ENCODE measurements around the gene PADI1. TPM values are rescaled to one million over a fixed set of nuclear protein-coding genes. Genes with fewer than 3 reads are reported as not detected.

The PADI1 gene
- total RNA-seq, 1 experiment from 2014 or later: not detected

DNA sequence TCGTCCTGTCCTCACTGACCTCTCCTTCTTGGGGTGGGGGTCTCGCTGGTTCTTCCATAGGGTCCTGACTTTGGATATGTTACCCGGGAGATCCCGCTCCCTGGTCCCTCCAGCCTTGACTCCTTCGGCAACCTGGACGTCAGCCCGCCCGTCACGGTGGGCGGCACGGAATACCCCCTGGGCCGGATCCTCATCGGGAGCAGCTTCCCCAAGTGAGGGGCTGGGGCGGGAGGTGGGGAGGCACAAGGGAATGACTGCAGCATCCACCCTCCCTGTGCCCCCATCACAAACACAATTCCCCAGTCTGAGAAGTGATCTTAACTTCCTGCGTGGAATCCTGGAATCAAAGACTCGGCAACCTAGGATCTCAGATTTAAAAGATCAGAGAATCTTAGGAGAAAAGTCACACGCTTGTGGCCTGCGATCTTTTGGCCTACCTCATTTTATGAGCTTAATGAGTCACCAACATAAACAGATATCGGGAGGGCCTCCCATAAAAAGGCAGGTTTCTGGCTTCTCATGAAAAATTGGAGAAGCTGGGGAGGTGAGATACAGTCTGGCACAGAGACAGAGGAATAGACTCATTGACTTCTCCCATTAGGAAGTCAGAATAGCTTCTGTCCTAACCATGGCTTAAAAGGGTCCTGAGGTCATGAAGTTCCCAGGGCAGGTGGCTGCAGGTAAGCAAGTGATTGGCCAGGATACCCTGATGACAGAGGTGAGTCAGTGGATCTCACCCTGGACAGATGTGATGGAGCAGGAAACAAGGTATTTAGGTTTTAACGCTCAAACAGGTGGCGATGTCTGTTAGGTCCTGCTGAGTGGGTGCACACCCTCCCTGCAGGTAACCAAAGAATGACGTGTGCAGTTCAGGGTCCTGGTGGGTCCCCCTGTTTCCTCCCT lies 28.1 kb downstream of the PADI1 start:
- intact Hi-C loops (cut with micrococcal nuclease; ENCODE audit: unreplicated experiment): no loop called here

DNA sequence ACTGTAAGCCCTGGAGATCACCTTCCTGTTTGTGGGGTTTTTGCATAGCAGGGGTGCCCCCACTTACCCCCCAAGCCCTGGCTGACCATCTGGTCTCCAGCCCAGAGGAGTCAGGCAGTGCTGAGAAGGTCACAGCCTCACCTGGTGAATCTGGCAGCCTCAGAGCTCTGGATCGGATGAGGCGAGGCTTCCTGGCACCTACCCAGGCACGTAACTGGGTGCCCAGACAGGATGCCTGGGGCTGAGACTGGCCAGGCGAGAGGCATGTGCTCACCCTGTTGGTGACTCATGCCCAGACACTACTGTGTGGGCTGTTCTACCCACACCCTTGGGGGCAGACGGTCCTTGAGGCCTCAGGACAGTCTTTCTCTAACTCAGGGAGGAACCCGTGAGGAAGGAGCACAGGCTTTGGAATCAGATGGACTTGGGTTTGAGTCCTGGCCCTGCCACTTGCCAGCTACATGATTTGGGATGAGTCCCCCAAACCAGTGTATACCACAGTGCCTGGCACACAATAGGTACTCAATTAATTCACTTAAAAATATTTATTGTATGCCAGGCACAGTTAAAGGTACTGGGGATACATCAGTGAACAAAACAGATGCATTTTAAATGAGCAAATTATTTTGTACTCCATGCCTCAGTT lies 28.9 kb downstream of the PADI1 start:
- ChIA-PET POLR2A (interaction anchor here (0.5 kb wide), 1 partner anchor 182 kb away, joined by 3 read pairs; no protein-coding TSS in a partner anchor), CTCF (no interaction called here)
- H3K9me3 ChIP-seq: no peaks in the 10 kb centered on the region
- Mint-ChIP-seq H3K36me3 (ENCODE audit: insufficient read depth, unreplicated experiment) (no peaks in the 10 kb centered on the region), H3K27me3 (ENCODE audit: insufficient read depth, unreplicated experiment) (no peaks in the 10 kb centered on the region), H3K27ac (ENCODE audit: unreplicated experiment) (no peak overlapping the region), H3K9me3 (ENCODE audit: unreplicated experiment) (no peaks in the 10 kb centered on the region), H3K4me1 (ENCODE audit: low read depth, unreplicated experiment) (no peaks in the 10 kb centered on the region), H3K4me3 (ENCODE audit: unreplicated experiment) (no peak overlapping the region)
- H3K4me3 ChIP-seq (ENCODE audit: low read depth, low read length): no peak overlapping the region
- H3K36me3 ChIP-seq (ENCODE audit: control insufficient read depth, insufficient read depth, low read length): no peaks in the 10 kb centered on the region
- DNase-seq: no peak
- intact Hi-C loops (cut with micrococcal nuclease; ENCODE audit: unreplicated experiment): no loop called here
- H3K27me3 ChIP-seq (replicated peaks; ENCODE audit: control insufficient read depth, insufficient read depth, low read length): no peaks in the 10 kb centered on the region
- H3K4me1 ChIP-seq: peaks cover 22% of the 10 kb centered on the region
- TF ChIP-seq, protein P1, sequence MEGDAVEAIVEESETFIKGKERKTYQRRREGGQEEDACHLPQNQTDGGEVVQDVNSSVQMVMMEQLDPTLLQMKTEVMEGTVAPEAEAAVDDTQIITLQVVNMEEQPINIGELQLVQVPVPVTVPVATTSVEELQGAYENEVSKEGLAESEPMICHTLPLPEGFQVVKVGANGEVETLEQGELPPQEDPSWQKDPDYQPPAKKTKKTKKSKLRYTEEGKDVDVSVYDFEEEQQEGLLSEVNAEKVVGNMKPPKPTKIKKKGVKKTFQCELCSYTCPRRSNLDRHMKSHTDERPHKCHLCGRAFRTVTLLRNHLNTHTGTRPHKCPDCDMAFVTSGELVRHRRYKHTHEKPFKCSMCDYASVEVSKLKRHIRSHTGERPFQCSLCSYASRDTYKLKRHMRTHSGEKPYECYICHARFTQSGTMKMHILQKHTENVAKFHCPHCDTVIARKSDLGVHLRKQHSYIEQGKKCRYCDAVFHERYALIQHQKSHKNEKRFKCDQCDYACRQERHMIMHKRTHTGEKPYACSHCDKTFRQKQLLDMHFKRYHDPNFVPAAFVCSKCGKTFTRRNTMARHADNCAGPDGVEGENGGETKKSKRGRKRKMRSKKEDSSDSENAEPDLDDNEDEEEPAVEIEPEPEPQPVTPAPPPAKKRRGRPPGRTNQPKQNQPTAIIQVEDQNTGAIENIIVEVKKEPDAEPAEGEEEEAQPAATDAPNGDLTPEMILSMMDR (IDR thresholded peaks at IDR 0.05; ENCODE audit: insufficient read depth in 1 of 2, low read depth in 1 of 2, low read length in 1 of 2, severe bottlenecking in 1 of 2, unreplicated experiment in 1 of 2): no peak
- no TSS peak for BruUV-seq (replicated peaks)

More for the DNA sequence above, 28.1 kb downstream of the PADI1 start:
- H3K4me3 ChIP-seq (ENCODE audit: low read depth, low read length): no peak overlapping the region
- H3K27me3 Mint-ChIP-seq (ENCODE audit: insufficient read depth, unreplicated experiment): no peaks in the 10 kb centered on the region
- H3K4me1 Mint-ChIP-seq (ENCODE audit: low read depth, unreplicated experiment): no peaks in the 10 kb centered on the region
- H3K9me3 ChIP-seq: no peaks in the 10 kb centered on the region
- peak in 1 of 2 experiments; percentile 5 for DNase-seq
- H3K27ac Mint-ChIP-seq (ENCODE audit: unreplicated experiment): no peak overlapping the region
- H3K4me1 ChIP-seq: peaks cover 22% of the 10 kb centered on the region
- H3K4me3 Mint-ChIP-seq (ENCODE audit: unreplicated experiment): no peak overlapping the region
- no peaks in the 10 kb centered on the region for H3K36me3 ChIP-seq (ENCODE audit: control insufficient read depth, insufficient read depth, low read length)
- H3K36me3 Mint-ChIP-seq (ENCODE audit: insufficient read depth, unreplicated experiment): no peaks in the 10 kb centered on the region
- TF ChIP-seq, protein P1 (IDR thresholded peaks at IDR 0.05; ENCODE audit: insufficient read depth in 1 of 2, low read depth in 1 of 2, low read length in 1 of 2, severe bottlenecking in 1 of 2, unreplicated experiment in 1 of 2): no peak
- H3K27me3 ChIP-seq (replicated peaks; ENCODE audit: control insufficient read depth, insufficient read depth, low read length): no peaks in the 10 kb centered on the region
- no peaks in the 10 kb centered on the region for H3K9me3 Mint-ChIP-seq (ENCODE audit: unreplicated experiment)
- POLR2A ChIA-PET: no interaction called here
- CTCF ChIA-PET: no interaction called here
- BruUV-seq (replicated peaks): no TSS peak

DNA sequence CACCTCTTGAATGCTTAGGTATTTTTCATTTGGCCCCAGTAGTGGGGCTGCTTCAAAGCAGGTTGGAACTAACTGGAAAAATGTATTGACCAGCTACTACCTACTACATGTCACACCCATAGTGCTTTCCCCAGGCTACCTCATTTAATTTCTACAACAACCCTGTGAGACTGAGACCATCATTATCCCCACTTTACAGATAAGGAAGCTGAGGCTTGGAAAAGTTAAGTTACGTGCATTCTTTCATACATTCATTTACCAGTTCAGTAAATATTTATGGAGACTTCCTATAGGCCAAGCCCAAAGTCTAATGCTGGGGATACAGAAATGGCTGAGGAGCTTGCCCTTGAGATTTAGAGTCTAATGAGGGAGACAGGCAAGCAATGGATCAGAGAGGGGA lies 29.5 kb downstream of the PADI1 start:
- Mint-ChIP-seq H3K4me1 (ENCODE audit: low read depth, unreplicated experiment) (no peaks in the 10 kb centered on the region), H3K4me3 (ENCODE audit: unreplicated experiment) (no peak overlapping the region), H3K9me3 (ENCODE audit: unreplicated experiment) (no peaks in the 10 kb centered on the region), H3K27ac (ENCODE audit: unreplicated experiment) (no peak overlapping the region), H3K36me3 (ENCODE audit: insufficient read depth, unreplicated experiment) (no peaks in the 10 kb centered on the region), H3K27me3 (ENCODE audit: insufficient read depth, unreplicated experiment) (no peaks in the 10 kb centered on the region)
- Histone ChIP-seq H3K4me3 (ENCODE audit: low read depth, low read length) (no peak overlapping the region), H3K4me1 (peaks cover 22% of the 10 kb centered on the region), H3K27me3 (replicated peaks; ENCODE audit: control insufficient read depth, insufficient read depth, low read length) (no peaks in the 10 kb centered on the region), H3K36me3 (ENCODE audit: control insufficient read depth, insufficient read depth, low read length) (no peaks in the 10 kb centered on the region), H3K9me3 (no peaks in the 10 kb centered on the region)
- no TSS peak for BruUV-seq (replicated peaks)
- no peak for DNase-seq
- TF ChIP-seq, protein P1 (IDR thresholded peaks at IDR 0.05; ENCODE audit: insufficient read depth in 1 of 2, low read depth in 1 of 2, low read length in 1 of 2, severe bottlenecking in 1 of 2, unreplicated experiment in 1 of 2): no peak
- intact Hi-C loops (cut with micrococcal nuclease; ENCODE audit: unreplicated experiment): no loop called here
- ChIA-PET CTCF (no interaction called here), POLR2A (no interaction called here)
